ENCODE data around the gene ZNF414.

ZNF414 gene

DNA sequence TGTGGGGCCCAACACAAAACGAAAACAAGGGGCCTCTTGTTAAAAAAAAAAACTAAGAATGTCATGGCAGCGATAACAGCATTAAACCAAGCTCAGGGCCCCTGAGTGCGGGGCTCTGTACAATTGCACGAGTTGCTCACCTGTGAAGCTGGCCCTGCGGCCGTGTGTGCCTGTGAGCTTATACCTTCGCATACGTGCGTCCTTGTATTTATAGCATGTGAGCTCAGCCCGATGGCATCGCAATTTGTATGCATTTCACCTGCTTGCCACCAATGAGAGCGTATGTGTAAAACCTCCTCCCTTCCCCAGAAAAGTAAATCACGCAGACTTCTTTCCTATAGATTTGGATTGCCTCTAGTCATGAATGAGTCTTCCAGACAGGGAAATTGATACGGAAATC lies 52.1 kb downstream of the ZNF414 start:
- DNase-seq = no peak

GRCh38 chr19:8461376-8461775 lies 52.6 kb downstream of the ZNF414 start:
- DNase-seq = no peak

- DNase-seq = no peak
Observed at GRCh38 chr19:8460516-8461298, 53.3 kb downstream of the ZNF414 start.

All from GF-D8 (cell line).